NCI-H1105 treated with DMSO at 0.1 percent for 48 hours (cell line): ENCODE results near the gene PLXNB3.

Experiments used
- DNase-seq: peaks from one replicate; lab custom pipeline; 2025; lab: John Stamatoyannopoulos, UW

Gene PLXNB3

DNA sequence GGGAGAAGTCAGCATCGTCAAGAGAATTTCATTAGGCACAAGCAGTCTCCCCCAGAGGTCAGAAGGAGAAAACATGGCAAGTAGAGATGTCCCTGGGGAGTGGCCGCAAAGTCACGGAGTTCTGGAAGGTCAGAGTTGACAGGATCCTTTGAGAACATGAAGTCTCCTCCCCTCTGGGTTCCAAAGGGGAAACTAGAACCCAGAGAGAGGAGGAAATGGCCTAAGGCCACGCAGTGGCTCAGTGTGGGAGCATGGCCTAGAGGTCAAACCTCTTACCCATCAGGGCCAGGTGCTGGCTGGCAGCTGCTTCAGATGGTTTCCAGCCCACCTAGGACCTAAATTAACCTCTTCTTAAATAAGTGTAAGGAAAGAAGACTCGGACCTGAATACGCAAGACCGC, 29.2 kb downstream of the PLXNB3 start:
- no peak for DNase-seq

DNA sequence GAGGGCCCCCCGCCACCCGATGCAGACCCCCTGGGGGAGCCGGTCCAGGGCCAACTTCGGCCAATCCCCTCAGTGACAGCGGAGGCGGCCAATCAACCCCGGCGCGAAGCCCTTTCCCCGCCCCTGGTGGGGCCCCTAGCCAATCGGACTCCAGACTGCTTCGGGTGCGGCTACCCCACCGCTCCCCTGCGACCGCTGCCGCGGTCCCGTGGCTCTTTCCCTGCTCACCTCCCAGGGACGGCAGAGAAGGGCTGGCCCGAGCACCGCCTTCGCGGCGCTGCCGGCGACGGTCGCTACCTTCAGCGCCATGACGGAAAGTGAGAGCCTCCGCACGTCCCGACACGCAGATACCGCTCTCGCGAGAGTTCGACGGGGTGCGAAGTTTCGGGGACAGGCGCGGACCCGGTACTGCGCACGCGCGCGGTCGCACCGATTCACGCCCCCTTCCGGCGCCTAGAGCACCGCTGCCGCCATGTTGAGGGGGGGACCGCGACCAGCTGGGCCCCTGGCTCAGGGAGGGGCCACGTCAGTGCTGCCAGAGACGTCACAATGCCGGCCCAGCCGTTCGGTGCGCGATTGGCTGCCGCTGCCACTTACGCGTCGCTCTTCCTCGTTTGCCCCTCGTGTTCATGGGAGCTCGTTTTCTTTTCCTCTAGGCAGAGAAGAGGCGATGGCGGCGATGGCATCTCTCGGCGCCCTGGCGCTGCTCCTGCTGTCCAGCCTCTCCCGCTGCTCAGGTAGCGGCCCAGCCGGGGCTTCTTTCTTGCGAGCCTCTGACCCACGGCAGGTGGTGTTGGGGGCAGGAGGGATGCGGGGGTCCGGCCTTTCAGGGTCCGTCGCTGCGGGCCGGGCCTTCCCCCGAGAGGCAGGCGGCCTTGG, 30.2 kb downstream of the PLXNB3 start, which contains the start of the genes IDH3G and SSR4:
IDH3G (minus strand) TSS at position 358 of the 879 bp plus-strand sequence; CDS start at position 309, 49 bp downstream.
SSR4 (plus strand) TSS at position 651 of the 879 bp plus-strand sequence; CDS start at position 671, 20 bp downstream.
- DNase-seq, result peak; percentile 99

GRCh38 chrX:153794897-153795816, 31.1 kb downstream of the PLXNB3 start:
- no peak for DNase-seq

DNA sequence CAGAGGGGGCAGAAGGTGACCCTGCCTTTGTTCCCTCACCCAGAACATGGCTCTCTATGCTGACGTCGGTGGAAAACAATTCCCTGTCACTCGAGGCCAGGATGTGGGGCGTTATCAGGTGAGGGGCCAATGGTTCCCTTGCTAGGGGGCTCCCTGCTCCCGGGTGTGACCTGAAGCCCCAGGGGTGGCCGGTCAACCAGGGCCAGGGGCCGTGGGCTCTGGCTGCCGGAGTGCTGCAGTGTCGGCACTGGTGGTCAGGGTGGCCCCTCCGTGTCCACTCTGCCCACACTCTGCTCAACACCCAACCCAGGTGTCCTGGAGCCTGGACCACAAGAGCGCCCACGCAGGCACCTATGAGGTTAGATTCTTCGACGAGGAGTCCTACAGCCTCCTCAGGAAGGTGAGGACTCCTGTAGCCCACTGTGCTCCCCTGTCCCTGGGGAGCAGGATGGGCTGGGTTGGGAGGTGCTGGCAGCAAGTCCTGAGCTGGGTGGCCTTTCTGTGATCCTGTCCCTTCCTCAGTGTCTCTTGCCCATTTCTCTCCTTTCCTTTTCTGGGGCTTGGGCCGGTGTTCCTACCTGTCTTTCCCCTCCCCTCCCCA, 33.5 kb downstream of the PLXNB3 start:
- no peak for DNase-seq

- no peak for DNase-seq
These were observed 35.3 kb downstream of the PLXNB3 start for GRCh38 chrX:153799326-153799725.

DNA sequence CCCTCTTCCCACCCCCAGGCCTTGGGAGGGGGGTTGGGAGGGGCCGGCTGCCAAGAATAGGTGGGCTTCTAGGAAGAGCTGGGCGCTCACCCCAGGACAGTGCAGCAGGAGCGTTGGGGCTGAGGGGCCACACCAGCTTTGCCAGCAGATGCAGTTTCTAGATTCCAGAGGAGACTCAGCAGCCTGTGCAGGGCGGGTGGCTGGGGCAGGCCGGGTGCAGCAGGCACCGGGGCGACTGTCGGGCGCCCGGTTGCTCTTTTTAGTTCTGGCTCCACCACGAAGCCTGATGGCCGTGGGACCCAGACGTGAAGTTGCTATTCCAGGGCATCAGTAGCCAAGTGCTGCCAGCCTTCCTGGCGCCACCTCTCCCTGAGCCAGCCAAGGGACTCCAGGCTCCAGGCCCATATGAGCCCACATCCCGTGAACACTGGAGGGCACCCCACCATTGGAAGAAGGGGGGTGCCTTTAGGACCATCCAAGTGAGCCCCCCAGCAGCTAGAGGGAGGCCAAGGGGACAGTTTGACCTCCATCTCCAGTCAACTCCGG, 36.2 kb downstream of the PLXNB3 start:
- DNase-seq, result no peak

DNA sequence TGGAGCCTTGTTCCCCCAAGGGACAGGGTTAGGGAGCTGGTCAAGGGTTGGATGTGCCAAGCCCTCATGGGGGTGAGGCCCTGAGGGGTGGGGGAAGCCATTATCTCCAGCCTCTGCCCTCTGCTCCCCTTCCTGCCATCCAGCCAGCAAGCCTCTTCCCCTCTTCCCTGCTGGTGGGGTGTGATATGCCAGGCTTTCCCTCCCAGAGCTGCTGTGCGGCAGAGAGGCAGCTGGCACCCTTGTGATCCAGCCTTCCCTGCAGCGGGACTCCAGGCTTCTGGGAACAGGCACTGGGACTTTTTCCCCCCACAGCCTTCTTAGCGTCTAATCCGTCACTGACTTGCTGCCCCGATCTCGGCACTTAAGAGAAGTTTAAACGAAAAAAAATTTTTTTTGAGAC, 36.7 kb downstream of the PLXNB3 start:
- no peak for DNase-seq

GRCh38 chrX:153801669-153802068, 37.6 kb downstream of the PLXNB3 start:
- no peak for DNase-seq

DNA sequence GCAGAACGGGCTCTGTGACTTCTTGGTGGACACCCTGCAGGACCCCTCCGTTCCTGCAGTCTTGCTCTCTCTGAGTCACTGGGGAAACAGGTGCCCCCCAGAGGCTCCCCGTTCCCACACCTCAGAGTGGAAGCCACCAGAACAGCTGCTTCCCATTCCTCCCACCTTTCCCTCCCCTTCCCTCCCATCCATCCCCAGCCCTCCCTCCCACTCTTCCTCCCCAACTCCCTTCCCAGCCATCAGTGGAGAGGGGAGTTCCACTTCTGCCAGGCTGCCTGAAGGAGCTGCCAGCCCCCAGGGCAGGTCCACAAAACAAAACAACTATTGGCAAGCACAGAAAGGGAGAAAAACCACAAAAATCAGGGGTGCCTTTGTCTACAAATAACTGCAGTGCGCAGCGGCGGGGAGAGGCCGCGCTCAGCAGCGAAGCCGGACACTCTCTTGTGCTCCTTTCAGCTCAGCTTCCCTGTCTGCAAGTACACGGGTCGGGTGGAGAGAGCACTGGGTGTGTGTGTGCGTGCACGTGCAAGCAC, 38.5 kb downstream of the PLXNB3 start:
- DNase-seq, result no peak

DNA sequence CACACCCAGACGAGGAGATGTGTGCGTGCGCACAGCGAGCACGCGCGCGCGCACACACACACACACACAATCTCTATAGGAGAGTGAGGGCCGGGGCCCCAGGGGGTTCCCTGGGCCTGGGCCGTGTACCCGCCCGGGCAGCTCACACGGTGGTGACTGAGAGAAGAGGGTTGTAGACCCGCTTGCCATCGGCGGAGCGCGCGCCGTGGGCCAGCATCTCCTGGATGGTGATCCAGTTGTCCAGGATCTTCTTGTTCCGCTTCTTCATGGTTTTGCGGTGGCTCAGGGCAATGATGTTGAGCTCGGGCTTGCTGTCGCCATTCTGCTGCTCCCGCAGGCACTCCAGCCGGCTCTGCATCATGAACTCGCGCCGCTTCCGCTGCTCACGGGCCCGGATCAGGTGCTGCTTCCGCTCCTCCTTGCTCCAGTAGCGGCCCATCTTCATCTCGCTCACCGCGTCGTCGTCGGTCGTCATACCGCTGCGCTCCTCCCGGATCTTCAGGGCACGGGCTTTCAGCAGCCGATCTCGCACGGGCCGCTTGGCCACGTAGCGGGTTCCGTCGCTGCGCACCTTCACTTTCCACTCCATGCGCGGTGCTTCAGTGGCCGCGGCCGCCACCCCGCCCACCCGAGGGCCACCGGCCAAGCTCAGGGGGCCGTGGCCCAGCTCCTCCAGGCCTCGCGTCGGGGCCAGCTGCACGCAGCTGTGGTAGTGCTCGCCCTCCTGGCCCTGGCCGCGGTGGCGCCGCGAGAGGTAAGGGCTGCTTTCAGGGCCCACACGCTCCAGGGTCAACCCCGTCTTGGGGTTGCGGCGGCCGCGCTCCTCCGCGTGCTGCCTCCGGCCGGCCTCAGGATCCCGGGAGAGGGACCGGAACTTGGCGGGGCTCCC, 39.4 kb downstream of the PLXNB3 start:
- no peak for DNase-seq

DNA sequence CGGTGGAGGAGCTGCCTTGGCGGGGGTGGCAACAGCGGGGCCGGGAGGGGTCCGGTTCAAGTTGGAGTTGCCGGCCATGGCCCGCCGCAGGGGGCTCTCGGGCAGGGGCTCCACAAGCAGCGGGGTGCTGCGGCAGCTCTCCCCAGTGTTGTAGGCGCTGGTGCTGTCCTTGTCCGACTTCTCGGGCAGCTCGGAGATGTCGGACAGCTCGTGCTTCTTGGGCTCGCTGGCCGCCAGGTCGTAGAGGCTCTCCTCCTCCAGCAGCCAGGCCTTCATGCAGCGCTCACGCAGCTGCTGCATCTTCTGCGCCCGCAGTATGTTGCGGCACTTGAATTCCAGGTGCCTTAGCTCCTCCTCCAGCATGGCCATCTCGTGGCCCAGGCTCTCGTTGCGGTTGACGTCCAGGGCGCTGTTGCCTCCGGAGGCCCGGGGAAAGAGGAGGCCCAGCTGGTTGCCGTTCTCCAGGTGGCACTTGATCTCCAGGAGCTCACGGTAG, 40.1 kb downstream of the PLXNB3 start:
- DNase-seq, result no peak

GRCh38 chrX:153804621-153805020, 40.6 kb downstream of the PLXNB3 start:
- DNase-seq, result no peak

DNA sequence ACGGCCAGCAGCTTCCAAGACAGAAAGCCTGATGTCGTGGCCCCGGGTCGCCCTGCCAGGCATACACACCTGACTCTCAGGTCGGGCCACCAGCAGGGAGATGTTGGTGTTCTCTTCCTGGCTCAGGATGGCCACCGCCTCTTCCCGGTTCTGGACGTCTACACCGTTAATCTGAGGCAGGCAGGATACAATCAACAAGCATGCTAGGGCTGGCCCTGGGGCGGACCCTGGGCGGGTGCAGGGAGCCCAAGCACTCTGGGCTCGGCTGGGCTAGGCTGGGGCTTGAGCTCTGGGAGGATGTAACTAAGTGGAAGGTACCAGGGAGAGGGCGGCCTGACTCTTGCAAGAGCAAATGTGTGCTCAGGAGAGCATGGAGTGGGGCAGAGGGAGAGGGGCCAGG, 41.4 kb downstream of the PLXNB3 start:
- DNase-seq, result no peak

GRCh38 chrX:153806999-153807575, 43.0 kb downstream of the PLXNB3 start:
- no peak for DNase-seq

GRCh38 chrX:153807976-153808375, 43.9 kb downstream of the PLXNB3 start:
- DNase-seq, result no peak

- no peak for DNase-seq
These were observed 48.2 kb downstream of the PLXNB3 start for GRCh38 chrX:153812220-153812619.

- DNase-seq, result no peak
These were observed 49.1 kb downstream of the PLXNB3 start for GRCh38 chrX:153813161-153813560.

GRCh38 chrX:153814591-153815315, 50.7 kb downstream of the PLXNB3 start:
- no peak for DNase-seq
